Erythroblast (primary cell): ENCODE results near the gene PLXND1.

ENCODE experiments used
- DNase-seq, 2 experiments: peaks; one replicate each; lab custom pipeline; 2025; lab: John Stamatoyannopoulos, UW
- GATA1 ChIP-seq: IDR thresholded peaks from 2 replicates; pipeline ENCODE4 v1.6.1; 2011; ENCODE audit warnings: low read depth, mild to moderate bottlenecking, control low read depth, low read length, moderate library complexity
- POLR2A ChIP-seq: IDR thresholded peaks from 2 replicates; pipeline ENCODE4 v1.6.1; 2011; ENCODE audit warnings: mild to moderate bottlenecking, low read length

The PLXND1 gene

GRCh38 chr3:129597087-129597999 is 9.1 kb downstream of the PLXND1 start:
- TF ChIP-seq GATA1 (no peak), POLR2A (no peak)
- peak; percentile 70 to 79 for DNase-seq

GRCh38 chr3:129596194-129597086 is 10.0 kb downstream of the PLXND1 start:
- peak; percentile 42 to 47 for DNase-seq
- TF ChIP-seq POLR2A, result no peak
- TF ChIP-seq GATA1, result no peak

GRCh38 chr3:129595544-129596193 is 10.8 kb downstream of the PLXND1 start:
- TF ChIP-seq POLR2A (no peak), GATA1 (no peak)
- DNase-seq, result peak in 1 of 2 experiments; percentile 16

GRCh38 chr3:129594907-129595390 is 11.5 kb downstream of the PLXND1 start:
- TF ChIP-seq POLR2A (no peak), GATA1 (no peak)
- DNase-seq, result no peak

- DNase-seq, result no peak
- TF ChIP-seq GATA1, result no peak
Measured at GRCh38 chr3:129594409-129594808, 12.1 kb downstream of the PLXND1 start.

- no peak for TF ChIP-seq GATA1
Measured at GRCh38 chr3:129593595-129594339, 12.7 kb downstream of the PLXND1 start.

GRCh38 chr3:129593230-129593594 is 13.3 kb downstream of the PLXND1 start:
- DNase-seq, result peak; percentile 26 to 39
- TF ChIP-seq POLR2A (no peak), GATA1 (no peak)

More at GRCh38 chr3:129593595-129594339, 12.7 kb downstream of the PLXND1 start:
- no peak for DNase-seq

- peak; percentile 26 to 43 for DNase-seq
- TF ChIP-seq POLR2A, result no peak
- no peak for TF ChIP-seq GATA1
Measured at GRCh38 chr3:129592381-129593131, 13.9 kb downstream of the PLXND1 start.

GRCh38 chr3:129591932-129592331 is 14.5 kb downstream of the PLXND1 start:
- no peak for DNase-seq
- no peak for TF ChIP-seq POLR2A
- TF ChIP-seq GATA1, result no peak

GRCh38 chr3:129590215-129590614 is 16.3 kb downstream of the PLXND1 start:
- DNase-seq, result no peak
- TF ChIP-seq POLR2A (no peak), GATA1 (no peak)

GRCh38 chr3:129587566-129588210 is 18.8 kb downstream of the PLXND1 start:
- no peak for DNase-seq
- TF ChIP-seq POLR2A (no peak), GATA1 (no peak)

- no peak for DNase-seq
Measured at GRCh38 chr3:129586746-129587430, 19.6 kb downstream of the PLXND1 start.

More at GRCh38 chr3:129586746-129587430, 19.6 kb downstream of the PLXND1 start:
- TF ChIP-seq GATA1 (no peak), POLR2A (no peak)
